Stimulated activated CD8-positive, alpha-beta memory T cell treated with anti-CD3 and anti-CD28 coated beads, Interleukin-4, amount 100 ng/mL, for 4 hours (primary cell): ENCODE measurements around the gene RAX2.
"Not testable (repeated sequence)": the region's sequence is repeated elsewhere in the genome, so short reads cannot be mapped to it uniquely, and the experiment has no call there.

Experiments
- DNase-seq, 2 donors: peaks; one replicate each; pipeline ENCODE4 v3.0.0-alpha.2; 2020; ENCODE audit warnings: low read depth in 2 of 2, low spot score in 1 of 2

RAX2 gene

GRCh38 chr19:3771906-3772455 lies at the start of gene RAX2:
RAX2 (minus strand) TSS chr19:3772228; CDS start chr19:3771742, 486 bp downstream.
- DNase-seq = no peak

DNA sequence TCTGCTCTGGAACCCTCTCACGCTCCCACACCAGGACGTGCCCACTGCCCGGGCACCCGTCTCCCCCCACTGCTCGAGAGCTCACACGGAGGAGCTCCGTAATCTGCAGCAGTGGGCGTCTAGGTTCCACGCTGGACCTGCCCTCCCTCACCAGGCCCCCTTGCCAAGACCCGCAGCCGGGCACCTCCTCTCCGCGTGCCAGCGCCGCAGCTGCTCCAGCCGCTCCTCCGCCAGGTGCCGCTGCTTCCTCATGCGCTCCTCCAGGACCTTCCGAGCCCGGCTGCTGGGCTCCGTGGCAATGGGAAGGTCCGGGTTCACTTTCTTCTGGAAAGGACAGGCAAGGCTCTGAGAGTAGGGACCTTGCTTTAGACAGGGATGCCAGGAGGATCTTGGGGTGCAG lies 49.1 kb upstream of the RAX2 start:
- DNase-seq = no peak

DNA sequence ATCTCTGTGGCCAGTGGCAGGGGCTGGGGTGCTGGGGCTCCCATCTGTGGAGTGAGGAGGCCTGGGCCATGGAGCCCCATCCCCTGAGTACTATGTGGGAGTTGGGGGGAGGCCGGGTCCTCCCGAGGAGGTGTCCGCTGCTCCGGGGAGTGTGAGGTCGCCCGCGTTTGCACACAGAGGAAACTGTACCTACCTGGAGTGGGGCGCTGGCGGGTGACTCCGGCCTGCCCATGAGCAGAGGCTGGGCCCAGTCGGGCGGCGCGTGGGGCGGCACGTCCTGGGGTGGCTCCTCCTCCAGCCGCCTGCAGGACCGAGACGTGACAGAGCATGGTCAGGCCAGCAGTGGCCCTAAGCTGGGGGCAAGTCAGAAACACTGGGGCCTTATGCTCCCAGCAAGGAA lies 48.0 kb upstream of the RAX2 start:
- DNase-seq = no peak

DNA sequence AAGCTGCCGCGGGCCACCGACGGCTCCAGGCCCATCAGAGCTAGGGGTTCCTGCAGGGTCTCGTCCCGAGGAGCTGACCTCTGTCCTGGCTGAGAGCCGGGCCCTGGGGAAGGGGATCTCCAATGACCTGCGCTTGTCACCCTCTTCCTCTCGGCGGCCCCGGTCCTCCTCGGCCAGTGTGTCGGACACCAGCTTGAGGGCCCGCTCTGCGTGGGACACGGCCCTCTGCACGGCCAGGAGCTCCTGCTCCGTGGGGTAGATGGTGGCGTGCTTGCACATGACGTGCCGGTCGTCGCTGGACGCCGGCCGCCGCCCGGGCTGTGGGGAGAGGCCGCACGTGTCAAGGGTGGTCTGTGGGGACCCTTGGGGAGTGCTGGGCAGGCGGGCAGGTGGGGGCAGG lies 46.9 kb upstream of the RAX2 start:
- no peak for DNase-seq

DNA sequence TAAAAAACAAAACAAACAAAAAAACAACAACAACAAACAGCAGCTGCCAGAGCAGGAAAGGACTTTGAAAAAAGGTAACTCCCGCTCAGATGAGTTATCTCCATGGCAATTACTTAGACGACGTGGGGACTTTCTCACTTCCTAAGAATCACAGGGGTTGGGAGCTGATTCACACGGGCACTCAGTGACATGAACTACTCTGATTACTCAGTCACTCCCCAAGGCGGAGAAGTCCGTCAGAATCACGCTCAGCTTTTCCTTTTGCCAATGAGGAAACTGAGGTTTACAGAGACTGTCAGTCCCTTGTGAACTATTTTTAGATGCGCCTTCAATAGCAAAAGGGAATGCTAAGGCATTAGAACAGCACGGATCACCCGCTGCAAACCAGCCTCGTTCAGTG lies 46.4 kb upstream of the RAX2 start:
- no peak for DNase-seq

DNA sequence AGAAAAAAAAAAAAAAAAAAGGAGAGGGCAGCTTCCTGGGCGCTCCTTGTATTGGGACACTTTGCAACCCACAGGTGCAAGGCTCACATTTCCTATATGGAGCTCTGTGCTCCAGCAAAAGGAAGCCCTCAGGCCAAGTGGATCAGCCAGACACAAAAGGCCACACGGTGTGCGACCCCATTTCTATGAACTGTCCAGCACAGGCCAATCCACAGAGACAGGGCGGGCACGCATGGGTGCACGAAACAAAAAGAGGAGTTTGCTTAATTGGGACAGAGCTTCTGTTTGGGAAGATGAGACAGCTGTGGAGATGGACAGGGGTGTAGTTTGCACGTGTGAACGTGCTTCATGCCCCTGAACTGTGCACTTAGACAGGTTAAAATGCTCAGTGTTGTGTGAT lies 45.7 kb upstream of the RAX2 start:
- DNase-seq = no peak

DNA sequence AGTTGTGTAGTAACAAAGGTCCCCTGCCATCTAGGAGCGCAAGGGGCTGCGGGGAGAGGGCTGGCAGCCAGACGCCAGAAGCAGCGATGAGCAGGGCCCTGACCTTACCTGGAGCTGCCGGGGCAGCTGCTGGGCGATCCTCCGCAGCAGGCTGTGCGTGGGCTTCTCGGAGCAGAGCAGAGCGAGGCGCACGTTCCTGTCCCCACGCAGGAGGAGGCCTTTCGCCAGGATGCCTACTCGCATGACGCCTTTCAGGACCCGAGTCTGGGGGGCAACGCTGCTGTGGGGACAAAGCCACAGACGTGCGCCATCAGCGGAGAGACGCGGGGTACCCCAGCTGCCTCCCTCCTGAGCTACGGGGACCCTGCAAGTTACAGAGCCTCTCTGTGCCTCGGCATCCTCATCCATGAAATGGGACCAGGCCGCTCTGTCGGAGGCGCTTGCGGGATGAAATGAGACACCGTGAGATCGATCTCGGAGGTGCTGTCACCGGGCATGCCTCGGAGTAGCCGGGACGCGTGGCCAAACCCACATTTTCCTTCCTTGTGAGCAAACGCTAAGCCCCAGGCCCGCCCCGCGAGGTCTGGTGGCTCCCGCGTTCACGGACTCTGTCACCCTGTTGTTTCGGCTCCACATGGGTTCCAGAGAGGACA lies 44.7 kb upstream of the RAX2 start:
- no peak for DNase-seq

DNA sequence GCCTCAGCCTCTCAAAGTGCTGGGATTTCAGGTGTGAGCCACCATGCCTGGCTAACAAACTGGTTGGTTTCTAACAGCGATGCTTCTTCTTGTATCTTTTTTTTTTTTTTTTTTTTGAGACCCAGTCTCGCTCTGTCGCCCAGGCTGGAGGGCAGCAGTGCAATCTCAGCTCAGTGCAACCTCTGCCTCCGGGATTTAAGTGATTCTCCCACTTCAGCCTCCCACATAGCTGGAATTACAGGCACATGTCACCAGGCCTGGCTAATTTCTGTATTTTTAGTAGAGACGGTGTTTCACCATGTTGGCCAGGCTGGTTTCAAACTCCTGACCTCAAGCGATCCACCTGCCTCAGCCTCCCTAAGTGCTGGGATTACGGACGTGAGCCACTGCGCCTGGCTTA lies 44.1 kb upstream of the RAX2 start:
- not testable (repeated sequence) for DNase-seq

DNA sequence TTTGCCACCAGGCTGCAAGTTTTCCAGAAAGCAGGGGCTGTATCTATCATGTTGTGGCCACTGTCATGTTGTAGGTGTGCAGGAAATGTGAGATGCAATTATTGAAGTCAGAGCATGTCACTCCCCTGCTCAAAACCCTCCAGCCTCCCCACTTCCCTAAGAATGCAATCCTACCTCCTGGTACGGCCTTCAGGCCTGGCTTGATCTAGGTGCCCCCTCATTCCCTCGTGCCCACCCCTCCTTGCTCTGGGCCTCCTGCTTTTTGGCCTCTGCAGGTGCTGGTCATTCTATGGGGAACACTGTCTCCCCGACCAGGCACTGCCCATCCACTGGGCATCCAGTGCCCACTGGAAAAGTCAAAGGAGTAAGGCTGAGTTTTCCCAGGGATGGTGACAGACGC lies 42.6 kb upstream of the RAX2 start:
- no peak for DNase-seq

GRCh38 chr19:3813473-3814392 lies 41.7 kb upstream of the RAX2 start:
- no peak for DNase-seq

GRCh38 chr19:3810708-3811355 lies 38.8 kb upstream of the RAX2 start:
- DNase-seq = no peak

DNA sequence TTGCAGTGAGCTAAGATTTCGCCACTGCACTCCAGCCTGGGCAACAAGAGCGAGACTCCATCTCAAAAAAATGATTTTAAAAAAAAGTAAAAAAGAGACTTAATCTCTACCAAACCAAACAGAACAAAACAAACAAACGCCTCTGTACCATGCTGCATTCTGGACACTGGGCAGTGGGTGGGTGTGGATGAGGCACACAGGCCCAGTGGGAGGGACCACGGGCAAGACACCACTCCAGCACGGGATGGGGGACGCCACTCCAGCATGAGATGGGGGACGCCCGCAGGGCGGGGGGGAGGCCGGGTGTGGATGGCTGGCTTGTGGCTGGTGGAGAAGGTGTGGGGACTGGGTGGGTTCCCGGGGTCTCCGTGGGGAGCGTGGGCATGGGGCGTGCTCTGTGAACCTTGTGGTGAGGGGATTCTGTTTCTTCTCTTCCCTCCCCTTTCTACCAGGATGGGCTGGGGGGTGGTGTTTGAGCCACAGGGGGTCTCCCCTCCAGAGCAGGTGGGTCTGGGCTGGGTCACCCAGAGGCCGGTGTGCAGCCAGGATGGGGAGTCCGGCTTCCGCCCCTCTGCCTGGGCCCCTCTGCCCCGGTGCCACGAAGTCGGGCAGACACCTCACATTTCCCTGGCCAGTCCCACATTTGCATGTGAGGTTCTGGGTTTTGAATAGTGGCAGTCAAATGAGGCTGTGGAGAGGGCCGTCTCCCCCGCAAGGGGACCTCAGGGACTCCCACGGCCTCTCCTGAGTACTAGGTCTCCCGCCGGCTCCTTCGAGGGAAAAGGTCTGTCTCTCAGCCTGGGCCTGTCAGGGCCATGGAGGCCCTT lies 38.1 kb upstream of the RAX2 start:
- DNase-seq = no peak

DNA sequence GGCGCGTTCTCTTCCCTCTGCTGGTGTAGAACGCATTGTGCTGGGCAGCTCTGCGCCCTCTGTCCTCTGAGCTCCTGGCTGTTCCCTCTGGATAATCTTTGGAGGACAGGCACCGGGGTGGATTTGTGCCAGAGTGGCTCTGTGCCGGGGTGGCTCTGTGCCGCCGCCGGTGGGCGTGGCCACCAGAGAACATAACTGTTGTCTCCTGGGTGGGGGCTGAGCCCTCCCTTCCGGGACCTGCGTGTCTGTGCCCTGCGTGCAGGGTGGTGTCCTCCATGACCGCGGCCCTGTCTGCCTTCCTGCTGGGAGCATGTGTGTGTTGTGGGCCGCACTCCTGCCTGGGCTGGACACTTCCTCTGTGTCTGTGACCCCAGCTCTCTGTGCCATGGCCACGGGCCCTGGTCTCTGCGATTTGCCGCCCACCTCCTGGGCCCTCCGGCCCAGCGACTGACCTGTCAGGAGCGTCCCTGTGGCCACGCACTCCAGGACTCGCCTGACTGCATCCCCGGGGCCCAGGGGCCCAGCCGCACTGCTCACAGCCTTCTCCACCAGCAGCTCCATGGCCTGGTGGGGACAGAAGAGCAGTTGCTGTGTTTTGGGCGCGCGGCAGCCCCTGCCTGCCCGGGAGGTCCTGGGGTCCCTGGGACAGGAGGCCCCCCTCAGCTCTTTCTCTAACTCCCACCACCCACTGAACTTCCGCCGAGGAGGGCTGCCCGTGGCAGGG lies 36.6 kb upstream of the RAX2 start:
- no peak for DNase-seq

GRCh38 chr19:3807574-3808354 lies 35.7 kb upstream of the RAX2 start:
- no peak for DNase-seq

DNA sequence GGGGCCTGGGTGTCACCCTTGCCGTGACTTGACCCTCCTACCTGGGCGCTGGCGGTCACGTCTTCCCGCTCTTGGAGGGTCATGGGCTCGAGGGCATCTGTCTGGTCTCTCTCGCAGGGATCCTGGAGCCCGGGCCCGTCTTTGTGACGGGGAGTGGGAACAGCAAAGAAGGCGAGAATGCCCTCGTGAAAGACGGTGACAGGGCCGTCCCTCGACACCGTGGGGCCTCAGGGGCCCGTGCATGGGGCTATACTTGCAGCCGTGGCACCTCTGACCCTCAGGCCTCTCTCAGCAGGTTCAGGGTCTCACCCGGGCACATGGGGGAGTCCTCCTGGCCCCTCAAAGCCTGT lies 35.1 kb upstream of the RAX2 start:
- no peak for DNase-seq

DNA sequence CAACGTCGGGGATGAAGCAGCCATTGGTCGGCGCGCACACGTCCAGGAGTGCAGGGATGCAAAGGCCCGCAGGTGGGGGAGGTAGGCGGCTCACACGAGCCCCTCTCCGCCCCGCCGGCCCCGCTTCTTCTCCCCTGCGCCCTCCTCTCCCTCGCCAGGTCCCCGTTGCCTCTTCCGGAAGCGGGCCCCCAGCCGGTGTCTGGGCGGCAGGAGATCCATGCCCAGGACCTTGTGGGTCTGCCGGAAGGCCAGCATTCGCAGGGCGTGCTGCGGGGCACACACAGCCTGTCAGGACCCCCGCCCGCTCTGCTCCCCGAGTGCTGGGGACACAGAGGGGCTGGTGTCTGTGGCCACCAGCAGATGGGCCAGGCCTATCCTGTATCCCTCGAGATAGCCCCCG lies 33.8 kb upstream of the RAX2 start:
- no peak for DNase-seq

- DNase-seq = no peak
Measured at GRCh38 chr19:3804429-3804828, 32.4 kb upstream of the RAX2 start.

- no peak for DNase-seq
Measured at GRCh38 chr19:3803986-3804385, 32.0 kb upstream of the RAX2 start.

DNA sequence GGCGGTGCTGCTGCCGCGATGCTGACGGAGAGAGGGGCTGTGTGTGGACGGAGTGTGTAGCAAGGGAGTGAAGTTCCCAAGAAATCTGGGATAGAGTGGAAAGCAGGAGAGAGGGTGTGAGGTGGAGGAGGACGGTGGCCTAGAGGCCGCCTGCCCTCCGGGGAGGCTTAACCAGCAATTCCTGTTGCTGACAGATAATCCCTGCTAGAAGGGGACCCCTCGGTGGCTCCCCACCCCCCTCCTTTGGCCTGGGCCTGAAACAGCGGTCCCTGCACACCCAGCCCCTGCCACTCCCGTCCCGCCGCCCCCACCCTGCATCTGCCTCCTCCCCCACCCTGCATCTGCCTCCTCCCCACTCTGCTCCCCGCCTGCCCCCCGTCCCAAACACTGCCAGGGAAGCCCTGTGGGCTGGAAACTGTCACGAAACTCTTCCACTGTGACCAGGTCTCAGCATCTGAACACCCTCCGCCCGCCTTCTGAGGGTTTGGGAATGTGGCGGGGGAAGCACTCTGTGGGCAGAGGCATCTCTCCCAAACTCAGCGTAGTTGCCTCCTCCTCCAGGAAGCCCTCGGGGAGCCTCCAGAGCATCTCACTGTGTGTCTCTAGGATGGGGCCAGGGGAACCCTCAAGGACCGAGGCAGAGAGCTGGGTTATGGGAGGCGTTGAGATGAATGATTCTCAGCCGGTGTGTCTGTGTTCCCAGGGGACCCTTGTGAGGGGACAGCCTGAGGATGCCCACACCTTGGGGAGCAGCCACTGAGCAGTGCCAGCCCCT lies 31.3 kb upstream of the RAX2 start:
- no peak for DNase-seq
